ENCODE measurements around the gene DPP8. TPM values are rescaled to one million over a fixed set of nuclear protein-coding genes. Genes with fewer than 3 reads are reported as not detected.

The DPP8 gene
- polyA plus RNA-seq, 1 experiment: 29.9 TPM

GRCh38 chr15:65423976-65424679, 93.4 kb downstream of the DPP8 start:
- no peak for TF ChIP-seq CTCF (IDR thresholded peaks at IDR 0.05; ENCODE audit: low read depth, low read length)
- Histone ChIP-seq H3K4me3 (ENCODE audit: low read depth, low read length) (no peak overlapping the region), H3K27ac (ENCODE audit: low read depth, low read length) (no peak overlapping the region), H3K9me3 (ENCODE audit: control insufficient read depth, insufficient read depth, low read length) (no peaks in the 10 kb centered on the region; the same call in 1 of the 2 replicates), H3K27me3 (ENCODE audit: control insufficient read depth, insufficient read depth, low read length) (peaks cover 15% of the 10 kb centered on the region)
- CTCF ChIA-PET: no interaction called here
- POLR2A ChIA-PET: no interaction called here
- no peak for DNase-seq (ENCODE audit: low read depth, low spot score)

GRCh38 chr15:65423150-65423975, 94.1 kb downstream of the DPP8 start:
- Histone ChIP-seq H3K27me3 (ENCODE audit: control insufficient read depth, insufficient read depth, low read length) (peaks cover 18% of the 10 kb centered on the region), H3K9me3 (ENCODE audit: control insufficient read depth, insufficient read depth, low read length) (no peaks in the 10 kb centered on the region; the same call in 1 of the 2 replicates), H3K27ac (ENCODE audit: low read depth, low read length) (no peak overlapping the region), H3K4me3 (ENCODE audit: low read depth, low read length) (peak overlapping the region; percentile 43)
- POLR2A ChIA-PET: no interaction called here
- no peak for DNase-seq (ENCODE audit: low read depth, low spot score)
- CTCF ChIA-PET: no interaction called here
- TF ChIP-seq CTCF (IDR thresholded peaks at IDR 0.05; ENCODE audit: low read depth, low read length): no peak

GRCh38 chr15:65421360-65422215, 95.9 kb downstream of the DPP8 start:
- ChIA-PET CTCF (interaction anchor here (0.9 to 2.8 kb wide), 2 partner anchors 20 to 37 kb away, joined by 5 to 15 read pairs; no protein-coding TSS in a partner anchor), POLR2A (interaction anchor here (0.7 to 1.5 kb wide), 5 partner anchors 9 to 15 kb away, joined by 3 to 5 read pairs (median 4); no protein-coding TSS in a partner anchor)
- TF ChIP-seq CTCF (IDR thresholded peaks at IDR 0.05; ENCODE audit: low read depth, low read length): no peak
- Histone ChIP-seq H3K4me3 (ENCODE audit: low read depth, low read length) (peak overlapping the region; percentile 68), H3K27me3 (ENCODE audit: control insufficient read depth, insufficient read depth, low read length) (peaks cover 18% of the 10 kb centered on the region), H3K9me3 (ENCODE audit: control insufficient read depth, insufficient read depth, low read length) (no peaks in the 10 kb centered on the region; the same call in 1 of the 2 replicates), H3K27ac (ENCODE audit: low read depth, low read length) (peak overlapping the region; percentile 65)
- peak; percentile 46 for DNase-seq (ENCODE audit: low read depth, low spot score)

- no peak for TF ChIP-seq CTCF (IDR thresholded peaks at IDR 0.05; ENCODE audit: low read depth, low read length)
- H3K4me3 ChIP-seq (ENCODE audit: low read depth, low read length): peak overlapping the region; percentile 68
- no peak for DNase-seq (ENCODE audit: low read depth, low spot score)
- no peak overlapping the region for H3K27ac ChIP-seq (ENCODE audit: low read depth, low read length)
- no peaks in the 10 kb centered on the region; the same call in 1 of the 2 replicates for H3K9me3 ChIP-seq (ENCODE audit: control insufficient read depth, insufficient read depth, low read length)
- ChIA-PET POLR2A (interaction anchor here (0.5 to 1.5 kb wide), 3 partner anchors 12 to 96 kb away, joined by 3 to 5 read pairs (median 4); no protein-coding TSS in a partner anchor), CTCF (interaction anchor here (0.9 to 2.8 kb wide), 3 partner anchors 20 to 96 kb away, joined by 5 to 15 read pairs (median 5); no protein-coding TSS in a partner anchor)
- peaks cover 18% of the 10 kb centered on the region for H3K27me3 ChIP-seq (ENCODE audit: control insufficient read depth, insufficient read depth, low read length)
These were observed 96.5 kb downstream of the DPP8 start for GRCh38 chr15:65420975-65421359.

All from AG04450 (cell line).